Gastroesophageal sphincter (tissue), 4 donors: ENCODE measurements around the gene GJE1. TPM values are rescaled to one million over a fixed set of nuclear protein-coding genes. Genes with fewer than 3 reads are reported as not detected.
"Not testable (repeated sequence)": the region's sequence is repeated elsewhere in the genome, so short reads cannot be mapped to it uniquely, and the experiment has no call there.

Experiments
- ATAC-seq: fragments of 150-250 bp; one replicate; pipeline ENCODE4 v1.9.1; 2016; ENCODE audit warnings: mild to moderate bottlenecking, moderate library complexity
- H3K27ac ChIP-seq, 4 donors: fragments of 200-600 bp; sonication (generic) in 3 of 4; 1 replicate in 3 of 4; 2 replicates in 1 of 4; pipeline ENCODE4 v1.5.1; 2016 to 2019
- H3K27me3 ChIP-seq: fragments of 200-600 bp; sonication (generic); one replicate; pipeline ENCODE4 v1.5.1; 2019
- H3K36me3 ChIP-seq, 2 donors: fragments of 200-600 bp; sonication (generic); one replicate each; pipeline ENCODE4 v1.5.1; 2019; ENCODE audit warnings: control low read depth in 1 of 2
- H3K4me1 ChIP-seq, 3 donors: fragments of 200-600 bp; sonication (generic); 1 replicate in 2 of 3; 2 replicates in 1 of 3; pipeline ENCODE4 v1.5.1; 2016 to 2019; ENCODE audit warnings: control low read depth in 2 of 3
- H3K4me3 ChIP-seq, 2 donors: fragments of 200-600 bp; sonication (generic); one replicate each; pipeline ENCODE4 v1.5.1; 2019; ENCODE audit warnings: mild to moderate bottlenecking in 1 of 2, moderate library complexity in 1 of 2
- H3K9me3 ChIP-seq, 3 donors: fragments of 200-600 bp; sonication (generic); one replicate each; pipeline ENCODE4 v1.5.1; 2017 to 2019; ENCODE audit warnings: control low read depth in 2 of 3
- EP300 ChIP-seq: sonication (generic); formaldehyde crosslinking; IDR thresholded peaks from one replicate; pipeline ENCODE4 v1.6.1; 2017; ENCODE audit warnings: antibody characterized with exemption, mild to moderate bottlenecking
- POLR2A ChIP-seq, 2 donors: fragments of 450-650 bp; IDR thresholded peaks; one replicate each; pipeline ENCODE4 v1.6.1; 2017; ENCODE audit warnings: antibody characterized with exemption in 2 of 2, mild to moderate bottlenecking in 2 of 2, moderate library complexity in 1 of 2
- POLR2AphosphoS5 ChIP-seq: sonication (generic); formaldehyde crosslinking; IDR thresholded peaks from one replicate; pipeline ENCODE4 v1.6.1; 2017; ENCODE audit warnings: antibody characterized with exemption
- WGBS, 2 donors: methylation state at CpG; one replicate each; pipeline ENCODE4 v1.1.5; 2018; ENCODE audit warnings: low coverage in 1 of 2; 5-methylcytosine and 5-hydroxymethylcytosine counted together
- total RNA-seq, 4 donors: library from RNA; depleted of rRNA; stranded (reverse); fragments of >200 nt; gene quantifications; one replicate each; pipeline ENCODE4 v1.1.0, GENCODE V29; 2016
- TF ChIP-seq, protein P1 (sequence below), 4 experiments: fragments of 200-600 bp in 2 of 4; fragments of 450-650 bp in 2 of 4; sonication (generic) in 1 of 4; IDR thresholded peaks; one replicate each; pipeline ENCODE4 v1.5.1; 2017 to 2019; ENCODE audit warnings: antibody characterized with exemption in 4 of 4, mild to moderate bottlenecking in 2 of 4, moderate library complexity in 2 of 4

The GJE1 gene
- total RNA-seq, 4 donors from 2014 or later, result not detected

- Histone ChIP-seq H3K4me3 (no peak overlapping the region), H3K36me3 (no peaks in the 10 kb centered on the region), H3K9me3 (no peaks in the 10 kb centered on the region), H3K27ac (no peak overlapping the region), H3K27me3 (no peaks in the 10 kb centered on the region), H3K4me1 (no peaks in the 10 kb centered on the region)
- TF ChIP-seq POLR2AphosphoS5 (no peak), POLR2A (IDR thresholded peaks at IDR 0.05) (no peak), EP300 (no peak)
- TF ChIP-seq, protein P1, sequence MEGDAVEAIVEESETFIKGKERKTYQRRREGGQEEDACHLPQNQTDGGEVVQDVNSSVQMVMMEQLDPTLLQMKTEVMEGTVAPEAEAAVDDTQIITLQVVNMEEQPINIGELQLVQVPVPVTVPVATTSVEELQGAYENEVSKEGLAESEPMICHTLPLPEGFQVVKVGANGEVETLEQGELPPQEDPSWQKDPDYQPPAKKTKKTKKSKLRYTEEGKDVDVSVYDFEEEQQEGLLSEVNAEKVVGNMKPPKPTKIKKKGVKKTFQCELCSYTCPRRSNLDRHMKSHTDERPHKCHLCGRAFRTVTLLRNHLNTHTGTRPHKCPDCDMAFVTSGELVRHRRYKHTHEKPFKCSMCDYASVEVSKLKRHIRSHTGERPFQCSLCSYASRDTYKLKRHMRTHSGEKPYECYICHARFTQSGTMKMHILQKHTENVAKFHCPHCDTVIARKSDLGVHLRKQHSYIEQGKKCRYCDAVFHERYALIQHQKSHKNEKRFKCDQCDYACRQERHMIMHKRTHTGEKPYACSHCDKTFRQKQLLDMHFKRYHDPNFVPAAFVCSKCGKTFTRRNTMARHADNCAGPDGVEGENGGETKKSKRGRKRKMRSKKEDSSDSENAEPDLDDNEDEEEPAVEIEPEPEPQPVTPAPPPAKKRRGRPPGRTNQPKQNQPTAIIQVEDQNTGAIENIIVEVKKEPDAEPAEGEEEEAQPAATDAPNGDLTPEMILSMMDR (IDR thresholded peaks at IDR 0.05), result no peak
- 53 to 100% methylated on average over 1 to 2 of the region's 2 CpGs for WGBS, 2 donors
- ATAC-seq, result no peak
Measured at GRCh38 chr6:142138876-142139275, 6.2 kb downstream of the GJE1 start.

DNA sequence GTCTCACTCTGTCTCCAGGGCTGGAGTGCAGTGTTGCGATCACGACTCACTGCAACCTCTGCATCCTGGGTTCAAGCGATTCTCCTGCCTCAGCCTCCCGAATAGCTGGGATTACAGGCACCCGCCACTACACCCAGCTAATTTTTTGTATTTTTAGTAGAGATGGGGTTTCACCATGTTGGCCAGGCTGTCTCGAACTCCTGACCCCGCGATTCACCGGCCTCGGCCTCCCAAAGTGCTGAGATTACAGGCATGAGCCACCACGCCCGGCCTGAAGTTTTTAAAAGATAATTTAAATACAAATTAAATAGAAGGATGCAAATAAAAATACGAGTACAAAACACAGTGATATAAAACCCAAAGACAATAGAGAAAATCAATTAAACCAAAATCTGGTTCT, 8.8 kb downstream of the GJE1 start:
- not testable (repeated sequence) for H3K4me1 ChIP-seq, H3K4me3 ChIP-seq, ATAC-seq, H3K27ac ChIP-seq, H3K9me3 ChIP-seq, H3K27me3 ChIP-seq, H3K36me3 ChIP-seq
- 89% methylated on average over 10 of the region's 13 CpGs; no CpG with 5 or more reads in 1 of the 2 donors for WGBS, 2 donors

DNA sequence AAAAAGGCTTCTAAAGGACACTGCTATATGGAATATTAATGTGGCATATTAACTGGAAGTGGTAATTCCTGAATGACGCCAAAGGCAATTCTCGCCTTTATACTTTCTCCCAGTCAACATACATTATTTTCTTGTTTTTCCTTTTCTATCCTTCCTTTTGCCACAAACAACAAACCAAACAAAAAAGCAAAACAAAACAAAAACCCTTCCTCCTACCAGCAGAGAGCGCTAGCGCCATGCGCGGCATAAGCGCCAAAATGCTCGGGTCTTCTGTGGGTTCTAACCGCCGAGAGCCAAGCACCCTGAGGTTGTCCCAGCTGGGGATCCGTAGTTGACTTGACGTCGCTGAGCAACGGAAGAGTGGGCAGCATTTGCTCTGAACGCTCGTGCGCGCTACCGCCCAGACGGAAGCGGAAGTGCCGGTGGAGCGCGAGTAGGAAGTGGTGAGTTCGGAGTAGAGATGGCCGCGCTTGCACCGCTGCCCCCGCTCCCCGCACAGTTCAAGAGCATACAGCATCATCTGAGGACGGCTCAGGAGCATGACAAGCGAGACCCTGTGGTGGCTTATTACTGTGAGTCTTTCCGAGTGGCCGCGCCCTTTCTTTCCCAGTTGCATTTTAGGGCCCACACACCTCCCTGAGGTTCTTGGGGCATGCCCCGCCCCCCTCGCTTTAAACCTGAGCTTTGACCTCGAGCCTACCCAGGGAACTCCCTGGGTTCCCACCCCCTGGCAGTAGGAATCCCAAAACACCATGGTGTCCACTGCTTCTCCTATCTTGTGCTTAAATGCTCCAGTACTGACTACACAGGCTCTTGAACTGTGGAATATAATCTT, 14.3 kb downstream of the GJE1 start, which contains the start of the genes NMBR and VTA1:
Gene NMBR (minus strand): TSS at position 295 of the 835 bp plus-strand sequence. CDS start 58,464 bp downstream, outside the sequence.
Gene VTA1 (plus strand): TSS at position 436 of the 835 bp plus-strand sequence. CDS start 25 bp downstream, at position 461.
- Histone ChIP-seq H3K27ac (peak within 1 kb of the TSS; percentile 61 to 78 (median 75)), H3K27me3 (no peaks in the 10 kb centered on the region), H3K4me1 (peaks cover 5 to 34% (median 14%) of the 10 kb centered on the region in 3 donors), H3K9me3 (no peaks in the 10 kb centered on the region), H3K4me3 (peak within 1 kb of the TSS; percentile 68 to 99), H3K36me3 (no peaks in the 10 kb centered on the region)
- TF ChIP-seq EP300 (no peak), POLR2A (IDR thresholded peaks at IDR 0.05) (no peak), POLR2AphosphoS5 (peak; percentile 96)
- TF ChIP-seq, protein P1 (IDR thresholded peaks at IDR 0.05), result peak; percentile 78 to 95 (median 82)
- ATAC-seq, result peak; percentile 98
- 0% methylated on average over 11 to 21 of the region's 38 CpGs for WGBS, 2 donors

- no peak for ATAC-seq
- no peaks in the 10 kb centered on the region for H3K27me3 ChIP-seq
- no peak overlapping the region for H3K4me3 ChIP-seq
- TF ChIP-seq, protein P1 (IDR thresholded peaks at IDR 0.05), result no peak
- TF ChIP-seq POLR2AphosphoS5, result no peak
- no peak for TF ChIP-seq POLR2A (IDR thresholded peaks at IDR 0.05)
- TF ChIP-seq EP300, result no peak
- peaks cover 5 to 43% (median 12%) of the 10 kb centered on the region in 3 donors for H3K4me1 ChIP-seq
- H3K36me3 ChIP-seq, result no peaks in the 10 kb centered on the region
- H3K9me3 ChIP-seq, result no peaks in the 10 kb centered on the region
- no peak overlapping the region for H3K27ac ChIP-seq
Measured at GRCh38 chr6:142152746-142153145, 20.0 kb downstream of the GJE1 start.

- Histone ChIP-seq H3K4me3 (no peak overlapping the region), H3K27ac (no peak overlapping the region), H3K4me1 (peaks cover under 1 to 38% (median 8%) of the 10 kb centered on the region in 3 donors), H3K27me3 (no peaks in the 10 kb centered on the region), H3K9me3 (no peaks in the 10 kb centered on the region), H3K36me3 (no peaks in the 10 kb centered on the region)
- 61 to 96% methylated on average over 2 of the region's 2 CpGs for WGBS, 2 donors
- no peak for ATAC-seq
- no peak for TF ChIP-seq POLR2A (IDR thresholded peaks at IDR 0.05)
- TF ChIP-seq EP300, result no peak
- TF ChIP-seq, protein P1 (IDR thresholded peaks at IDR 0.05), result no peak
- TF ChIP-seq POLR2AphosphoS5, result no peak
Measured at GRCh38 chr6:142153196-142153595, 20.5 kb downstream of the GJE1 start.
